HL-60 (cell line): ENCODE measurements around the gene SNX10.

Source experiments
- DNase-seq, 2 experiments: peaks; one replicate each; pipeline ENCODE4 v3.0.0-alpha.2; 2010 to 2020; ENCODE audit warnings: low read depth in 1 of 2, low spot score in 1 of 2
- H3K27ac ChIP-seq: fragments of 250-450 bp; sonication (Bioruptor Pico); replicated peaks from 2 replicates; pipeline ENCODE4 v1.5.1; 2020; ENCODE audit warnings: mild to moderate bottlenecking, moderate library complexity
- H3K27me3 ChIP-seq: fragments of 250-450 bp; sonication (Bioruptor Pico); 2 replicates; pipeline ENCODE4 v1.5.1; 2021; ENCODE audit warnings: mild to moderate bottlenecking, moderate library complexity; ENCODE audit not compliant: insufficient read depth, poor library complexity, severe bottlenecking
- H3K4me3 ChIP-seq: replicated peaks from 2 replicates; pipeline ENCODE4 v1.5.1; 2011; ENCODE audit warnings: mild to moderate bottlenecking, control low read depth, low read length; ENCODE audit not compliant: insufficient read depth
- GABPA ChIP-seq: IDR thresholded peaks from 2 replicates; pipeline ENCODE4 v1.6.1; 2012; ENCODE audit warnings: low read depth
- POLR2AphosphoS5 ChIP-seq: IDR thresholded peaks from 2 replicates; pipeline ENCODE4 v1.6.1; 2012; ENCODE audit warnings: low read depth
- SPI1 ChIP-seq: IDR thresholded peaks from 2 replicates; pipeline ENCODE4 v1.6.1; 2012; ENCODE audit warnings: low read depth, mild to moderate bottlenecking, borderline replicate concordance
- TF ChIP-seq, protein P1 (sequence below): IDR thresholded peaks from one replicate; pipeline ENCODE4 v1.5.1; 2011; ENCODE audit warnings: low read length, control low read depth, inconsistent platforms; ENCODE audit not compliant: insufficient read depth
- TF ChIP-seq, protein P2 (sequence below): IDR thresholded peaks from 2 replicates; pipeline ENCODE4 v1.6.1; 2012; ENCODE audit warnings: low read depth; ENCODE audit not compliant: insufficient replicate concordance

The SNX10 gene

DNA sequence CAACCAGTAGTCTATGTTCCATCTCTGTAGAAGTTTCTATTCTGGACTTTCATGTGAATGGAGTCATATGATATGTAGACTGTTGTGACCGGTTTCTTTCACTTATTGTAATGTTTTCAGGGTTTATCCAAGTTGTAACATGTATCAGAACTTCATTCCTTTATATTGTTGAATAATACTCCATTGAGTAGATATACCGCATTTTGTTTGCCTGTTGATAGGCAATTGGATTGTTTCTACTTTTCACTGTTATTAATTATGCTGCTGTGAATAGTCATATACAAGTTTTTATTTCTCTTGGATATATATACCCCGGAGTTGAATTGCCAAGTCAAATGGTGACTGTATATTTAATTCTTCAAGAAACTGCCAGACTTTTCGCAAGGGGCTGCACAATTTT, 40.1 kb downstream of the SNX10 start:
- H3K27me3 ChIP-seq = no peaks in the 10 kb centered on the region
- no peak overlapping the region for H3K27ac ChIP-seq
- no peak overlapping the region for H3K4me3 ChIP-seq
- no peak for DNase-seq
- TF ChIP-seq, protein P1, sequence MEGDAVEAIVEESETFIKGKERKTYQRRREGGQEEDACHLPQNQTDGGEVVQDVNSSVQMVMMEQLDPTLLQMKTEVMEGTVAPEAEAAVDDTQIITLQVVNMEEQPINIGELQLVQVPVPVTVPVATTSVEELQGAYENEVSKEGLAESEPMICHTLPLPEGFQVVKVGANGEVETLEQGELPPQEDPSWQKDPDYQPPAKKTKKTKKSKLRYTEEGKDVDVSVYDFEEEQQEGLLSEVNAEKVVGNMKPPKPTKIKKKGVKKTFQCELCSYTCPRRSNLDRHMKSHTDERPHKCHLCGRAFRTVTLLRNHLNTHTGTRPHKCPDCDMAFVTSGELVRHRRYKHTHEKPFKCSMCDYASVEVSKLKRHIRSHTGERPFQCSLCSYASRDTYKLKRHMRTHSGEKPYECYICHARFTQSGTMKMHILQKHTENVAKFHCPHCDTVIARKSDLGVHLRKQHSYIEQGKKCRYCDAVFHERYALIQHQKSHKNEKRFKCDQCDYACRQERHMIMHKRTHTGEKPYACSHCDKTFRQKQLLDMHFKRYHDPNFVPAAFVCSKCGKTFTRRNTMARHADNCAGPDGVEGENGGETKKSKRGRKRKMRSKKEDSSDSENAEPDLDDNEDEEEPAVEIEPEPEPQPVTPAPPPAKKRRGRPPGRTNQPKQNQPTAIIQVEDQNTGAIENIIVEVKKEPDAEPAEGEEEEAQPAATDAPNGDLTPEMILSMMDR = no peak
- TF ChIP-seq, protein P2, sequence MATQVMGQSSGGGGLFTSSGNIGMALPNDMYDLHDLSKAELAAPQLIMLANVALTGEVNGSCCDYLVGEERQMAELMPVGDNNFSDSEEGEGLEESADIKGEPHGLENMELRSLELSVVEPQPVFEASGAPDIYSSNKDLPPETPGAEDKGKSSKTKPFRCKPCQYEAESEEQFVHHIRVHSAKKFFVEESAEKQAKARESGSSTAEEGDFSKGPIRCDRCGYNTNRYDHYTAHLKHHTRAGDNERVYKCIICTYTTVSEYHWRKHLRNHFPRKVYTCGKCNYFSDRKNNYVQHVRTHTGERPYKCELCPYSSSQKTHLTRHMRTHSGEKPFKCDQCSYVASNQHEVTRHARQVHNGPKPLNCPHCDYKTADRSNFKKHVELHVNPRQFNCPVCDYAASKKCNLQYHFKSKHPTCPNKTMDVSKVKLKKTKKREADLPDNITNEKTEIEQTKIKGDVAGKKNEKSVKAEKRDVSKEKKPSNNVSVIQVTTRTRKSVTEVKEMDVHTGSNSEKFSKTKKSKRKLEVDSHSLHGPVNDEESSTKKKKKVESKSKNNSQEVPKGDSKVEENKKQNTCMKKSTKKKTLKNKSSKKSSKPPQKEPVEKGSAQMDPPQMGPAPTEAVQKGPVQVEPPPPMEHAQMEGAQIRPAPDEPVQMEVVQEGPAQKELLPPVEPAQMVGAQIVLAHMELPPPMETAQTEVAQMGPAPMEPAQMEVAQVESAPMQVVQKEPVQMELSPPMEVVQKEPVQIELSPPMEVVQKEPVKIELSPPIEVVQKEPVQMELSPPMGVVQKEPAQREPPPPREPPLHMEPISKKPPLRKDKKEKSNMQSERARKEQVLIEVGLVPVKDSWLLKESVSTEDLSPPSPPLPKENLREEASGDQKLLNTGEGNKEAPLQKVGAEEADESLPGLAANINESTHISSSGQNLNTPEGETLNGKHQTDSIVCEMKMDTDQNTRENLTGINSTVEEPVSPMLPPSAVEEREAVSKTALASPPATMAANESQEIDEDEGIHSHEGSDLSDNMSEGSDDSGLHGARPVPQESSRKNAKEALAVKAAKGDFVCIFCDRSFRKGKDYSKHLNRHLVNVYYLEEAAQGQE = no peak
- TF ChIP-seq POLR2AphosphoS5 (no peak), SPI1 (no peak), GABPA (no peak)

DNA sequence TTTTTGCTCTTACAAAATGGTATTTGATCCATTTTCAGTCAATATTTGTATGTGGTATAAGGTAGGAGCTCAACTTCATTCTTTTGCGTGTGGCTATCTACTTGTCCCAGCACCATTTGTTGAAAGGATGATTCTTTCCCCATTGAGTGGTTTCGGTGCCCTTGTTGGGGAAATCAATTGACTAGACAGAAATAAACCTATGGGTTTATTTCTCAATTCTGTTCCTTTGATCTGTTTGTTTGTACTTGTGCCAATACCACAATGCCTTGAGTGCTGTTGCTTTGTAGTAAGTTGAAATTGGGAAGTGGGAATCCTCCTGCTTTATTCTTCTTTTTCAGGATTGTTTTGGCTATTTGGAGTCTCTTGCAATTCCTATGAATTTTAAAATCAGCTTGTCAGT, 41.0 kb downstream of the SNX10 start:
- no peak overlapping the region for H3K27ac ChIP-seq
- H3K27me3 ChIP-seq = no peaks in the 10 kb centered on the region
- TF ChIP-seq POLR2AphosphoS5 = no peak
- TF ChIP-seq, protein P2 = no peak
- no peak for DNase-seq
- no peak overlapping the region for H3K4me3 ChIP-seq

DNA sequence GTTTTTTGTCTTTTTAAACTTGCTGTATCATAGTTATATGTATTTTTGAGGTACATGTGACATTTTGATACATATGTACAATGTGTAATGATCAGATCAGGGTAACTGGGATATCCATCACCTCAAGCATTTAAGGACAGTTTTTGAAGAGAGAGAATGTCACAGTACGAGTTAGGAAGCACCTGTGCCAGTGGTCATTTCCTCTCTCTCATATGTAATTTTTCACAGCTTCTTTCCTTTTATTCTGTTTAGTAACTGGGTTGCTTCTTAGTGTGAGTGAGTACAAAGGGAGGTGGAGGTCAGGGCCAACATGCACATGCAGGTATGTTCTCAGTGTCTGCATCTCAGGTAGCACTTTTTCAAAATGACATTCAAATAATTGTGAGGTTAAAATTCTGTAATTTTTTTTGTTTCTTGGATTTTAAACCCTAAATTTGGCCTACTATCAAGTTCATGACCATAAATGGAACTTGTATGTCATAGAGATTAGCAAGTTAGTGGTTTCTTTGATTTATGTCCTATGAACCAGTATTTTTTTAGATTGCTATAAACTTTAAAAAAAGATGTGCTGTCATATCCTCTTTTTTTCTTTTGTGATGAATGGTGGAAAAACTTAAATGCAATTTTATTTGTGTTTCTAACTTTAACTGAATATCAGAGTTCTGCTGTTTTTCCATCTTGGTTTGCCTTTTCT, 42.7 kb downstream of the SNX10 start:
- TF ChIP-seq, protein P2 = no peak
- TF ChIP-seq POLR2AphosphoS5 (no peak), GABPA (no peak), SPI1 (no peak)
- TF ChIP-seq, protein P1 = no peak
- no peak overlapping the region for H3K27ac ChIP-seq
- H3K27me3 ChIP-seq = no peaks in the 10 kb centered on the region
- no peak overlapping the region for H3K4me3 ChIP-seq
- no peak for DNase-seq
